Esophagus mucosa (tissue), 1 donor: ENCODE measurements around the gene AFG3L2. TPM values are rescaled to one million over a fixed set of nuclear protein-coding genes. Genes with fewer than 3 reads are reported as not detected.
A peak's percentile ranks its signal among the peaks of the same experiment; 100 is the strongest.
"Not testable (repeated sequence)": the region's sequence is repeated elsewhere in the genome, so short reads cannot be mapped to it uniquely, and the experiment has no call there.

Experiments used
- ATAC-seq: fragments of 200-7000 bp; cut with Tn5 transposase; one replicate; pipeline ENCODE4 v1.9.1; 2020
- total RNA-seq: library from RNA; stranded (reverse); gene quantifications from one replicate; pipeline ENCODE4 v1.2.4, GENCODE V29; 2023
- donor health status: DM: yes; HTN: yes; CAD: no.

Gene AFG3L2
- total RNA-seq, 1 donor from 2014 or later: 43.1 TPM

DNA sequence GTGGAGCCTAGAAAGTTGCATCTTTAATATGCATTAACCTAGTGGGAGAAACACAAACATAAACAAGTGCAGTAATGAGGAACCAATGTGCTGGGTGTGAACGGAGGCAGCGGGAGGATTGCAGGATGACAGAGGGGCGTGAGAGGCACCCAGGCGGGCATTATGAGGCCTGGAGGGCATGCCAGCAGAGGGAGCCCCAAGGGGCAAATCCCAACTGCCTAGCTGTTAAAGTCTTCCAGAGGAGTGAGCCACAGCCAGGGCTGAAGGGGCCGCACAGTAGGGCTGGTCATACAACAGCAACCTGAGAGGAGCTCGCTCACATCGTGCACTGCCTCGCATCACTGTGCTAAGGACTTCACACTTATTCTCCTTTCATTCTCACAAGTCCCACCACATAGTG, 17.4 kb upstream of the AFG3L2 start:
- no peak for ATAC-seq

DNA sequence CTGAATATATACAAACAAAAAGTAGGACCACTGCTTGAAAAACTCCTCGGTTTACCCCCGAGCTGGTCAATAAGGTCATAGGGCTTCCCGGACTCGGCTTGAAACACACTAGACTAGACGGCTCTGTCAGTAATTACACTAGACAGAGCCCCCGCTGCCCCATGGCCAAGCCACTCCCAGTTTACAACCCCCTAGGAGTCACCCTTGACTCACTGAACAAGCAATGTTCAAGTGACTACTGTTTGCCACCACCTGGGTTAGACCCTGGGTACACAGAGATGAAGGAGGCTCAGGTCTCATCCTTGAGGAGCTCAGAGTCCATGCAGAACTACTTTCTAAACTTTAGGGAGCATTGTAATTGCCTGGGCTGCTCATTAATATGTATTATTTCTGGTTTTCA, 17.0 kb upstream of the AFG3L2 start:
- ATAC-seq: no peak

DNA sequence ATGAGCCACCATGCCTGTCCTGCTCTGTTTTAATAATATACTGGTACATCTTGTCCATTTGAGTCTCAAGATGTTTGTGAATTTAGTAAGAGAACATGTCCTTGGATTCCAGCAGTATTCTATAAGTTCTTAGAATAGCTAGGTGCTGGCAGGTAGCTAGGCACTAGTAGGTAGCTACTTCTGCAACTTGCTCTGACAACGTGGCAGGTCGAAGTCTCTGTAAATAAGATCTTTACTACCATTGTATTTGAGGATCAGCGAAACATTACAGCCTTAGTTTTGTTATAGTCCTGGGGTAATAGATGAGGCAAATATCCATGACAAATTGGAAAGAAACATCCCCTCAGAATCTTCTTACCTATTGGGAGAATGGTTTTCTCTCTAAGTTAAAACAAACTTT, 16.5 kb upstream of the AFG3L2 start:
- ATAC-seq: no peak

DNA sequence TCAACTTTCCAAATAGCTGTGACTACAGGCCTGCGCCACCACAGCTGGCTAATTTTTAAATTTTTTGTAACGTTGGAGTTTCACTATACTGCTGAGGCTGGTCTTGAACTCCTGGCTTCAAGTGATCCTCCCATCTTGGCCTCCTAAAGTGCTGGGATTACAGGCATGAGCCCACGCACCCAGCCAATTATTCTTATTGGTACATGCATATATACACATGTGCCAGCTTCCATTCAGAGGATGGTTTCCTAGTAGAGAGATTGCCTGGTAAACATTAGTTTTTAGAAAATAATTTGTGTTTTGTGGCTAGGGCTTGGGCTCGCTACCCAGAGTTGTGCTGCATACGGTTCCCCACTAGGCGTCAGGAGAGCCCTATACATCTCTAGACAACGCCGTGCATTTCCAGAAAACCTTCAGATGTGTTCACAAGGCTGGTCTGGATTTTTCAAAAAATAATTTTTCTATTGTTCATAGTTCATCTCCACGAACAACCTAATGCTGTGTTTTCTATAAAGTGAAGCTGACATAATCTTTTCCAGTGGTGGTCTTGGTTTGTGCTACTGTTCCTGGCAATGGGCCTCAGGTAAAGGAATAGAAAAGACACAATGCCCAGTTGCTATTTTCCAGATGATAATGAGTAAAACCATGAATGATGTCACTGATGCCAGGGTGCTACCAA, 14.6 kb upstream of the AFG3L2 start:
- peak; percentile 88 for ATAC-seq

DNA sequence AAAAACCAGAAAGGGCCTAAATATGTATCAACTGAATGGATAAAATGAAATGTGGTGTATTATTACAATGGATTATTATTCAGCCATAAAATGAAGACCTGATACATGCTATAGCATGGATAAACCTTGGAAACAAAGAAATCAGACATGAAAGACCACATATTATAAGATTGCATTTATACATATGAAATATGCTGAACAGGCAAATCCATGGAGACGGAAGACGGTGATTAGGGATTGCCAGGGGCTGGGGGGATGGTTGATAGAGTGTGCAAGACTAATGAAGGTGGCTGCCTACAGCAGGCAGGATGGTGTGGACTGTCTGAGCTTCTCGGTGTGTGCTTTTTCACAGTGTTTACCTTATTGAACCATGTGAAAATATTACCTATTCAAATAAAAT, 11.4 kb upstream of the AFG3L2 start:
- ATAC-seq: no peak

DNA sequence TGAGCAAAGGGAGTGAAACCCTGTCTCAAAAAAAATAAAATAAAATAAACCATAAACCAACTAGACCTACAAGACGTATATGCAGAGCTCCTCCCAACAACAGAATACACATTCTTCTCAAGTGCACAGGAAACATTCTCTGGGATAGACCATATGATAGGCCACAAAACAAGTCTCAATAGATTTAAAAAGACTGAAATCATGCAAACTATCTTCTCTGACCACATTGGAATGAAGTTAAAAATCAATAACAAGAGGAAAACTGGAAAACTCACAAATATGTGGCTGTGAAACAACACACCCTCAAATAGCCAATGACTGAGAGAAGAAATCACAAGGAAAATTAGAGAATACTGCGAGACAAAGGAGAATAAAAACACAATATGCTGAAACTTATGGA, 7.2 kb upstream of the AFG3L2 start:
- ATAC-seq: no peak

DNA sequence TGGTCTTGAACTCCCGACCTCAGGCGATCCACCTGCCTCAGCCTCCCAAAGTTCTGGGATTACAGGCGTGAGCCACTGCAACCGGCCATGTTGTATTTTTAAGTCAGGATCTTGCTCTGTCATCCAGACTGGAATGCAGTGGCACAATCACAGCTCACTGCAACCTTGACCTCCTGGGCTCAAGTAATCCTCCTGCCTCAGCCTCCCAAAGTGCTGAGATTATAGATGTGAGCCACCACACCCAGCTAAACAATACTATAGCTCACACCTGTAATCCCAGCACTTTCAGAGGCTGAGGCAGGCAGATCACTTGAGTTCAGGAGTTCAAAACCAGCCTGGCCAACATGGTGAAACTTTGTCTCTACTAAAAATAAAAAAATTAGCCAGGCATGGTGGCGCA, 6.7 kb upstream of the AFG3L2 start:
- ATAC-seq: not testable (repeated sequence)

DNA sequence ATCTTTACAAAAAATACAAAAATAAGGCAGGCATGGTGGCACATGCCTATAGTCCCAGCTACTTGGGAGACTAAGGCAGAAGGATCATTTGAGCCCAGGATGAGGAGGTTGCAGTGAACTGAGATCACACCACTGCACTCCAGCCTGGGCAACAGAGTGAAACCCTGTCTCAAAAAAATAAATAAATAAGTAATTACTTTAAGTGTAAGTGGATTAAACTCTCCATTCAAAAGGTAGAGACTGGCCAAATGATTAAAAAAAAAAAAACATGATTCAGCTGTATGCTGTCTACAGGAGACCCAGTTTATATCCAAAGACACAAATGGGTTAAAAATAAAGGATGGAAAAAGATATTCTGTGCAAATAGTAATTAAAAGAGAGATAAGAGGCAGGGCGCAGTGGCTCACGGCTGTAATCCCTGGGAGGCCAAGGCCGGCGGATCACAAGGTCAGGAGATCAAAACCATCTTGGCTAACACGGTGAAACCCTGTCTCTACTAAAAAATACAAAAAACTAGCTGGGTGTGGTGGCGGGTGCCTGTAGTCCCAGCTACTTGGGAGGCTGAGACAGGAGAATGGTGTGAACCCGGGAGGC, 5.3 kb upstream of the AFG3L2 start:
- ATAC-seq: not testable (repeated sequence)

DNA sequence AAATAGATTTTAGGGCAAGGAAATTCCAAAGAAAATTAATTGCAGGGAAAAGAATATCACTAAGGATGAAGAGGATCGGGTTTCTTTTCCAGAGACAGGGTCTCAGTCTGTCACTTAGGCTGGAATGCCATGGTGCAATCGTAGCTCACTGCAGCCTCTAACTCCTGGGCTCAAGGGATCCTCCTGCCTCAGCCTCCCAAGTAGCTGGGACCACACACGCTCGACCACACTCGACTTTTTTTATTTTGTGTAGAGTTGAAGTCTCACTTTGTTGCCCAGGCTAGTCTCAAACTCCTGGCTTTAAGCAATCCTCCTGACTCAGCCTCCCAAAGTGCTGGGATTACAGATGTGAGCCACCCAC, 1.2 kb upstream of the AFG3L2 start:
- not testable (repeated sequence) for ATAC-seq

DNA sequence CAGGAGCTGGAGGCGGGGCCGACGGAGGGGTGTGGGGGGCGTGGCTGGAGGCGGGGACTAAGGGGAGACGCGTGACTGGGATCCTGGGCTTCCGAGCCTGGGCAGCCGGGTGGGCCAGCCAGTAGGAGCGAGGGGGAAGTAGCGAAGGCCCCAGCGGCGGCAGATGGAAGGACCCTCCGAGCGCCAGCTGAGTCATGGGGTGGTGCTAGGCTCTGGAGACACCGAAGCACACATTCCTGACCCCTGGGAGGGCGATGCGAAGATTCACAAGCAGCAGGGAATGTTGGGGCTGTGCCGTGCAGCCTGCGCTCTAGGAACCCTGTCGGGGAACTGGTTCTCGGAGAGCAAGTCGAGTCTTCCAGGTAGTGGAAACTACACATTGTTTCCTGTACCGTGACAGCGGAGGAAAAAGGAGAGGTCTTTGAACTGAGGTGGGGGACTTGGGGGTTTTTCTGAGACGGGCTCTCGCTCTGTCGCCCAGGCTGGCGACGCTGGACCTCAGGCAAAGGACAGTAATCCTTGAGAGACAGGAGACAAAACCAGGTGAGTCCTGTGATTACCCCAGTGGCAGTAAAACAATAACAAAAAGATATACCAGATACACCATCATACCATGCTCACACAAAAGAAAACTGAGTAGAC, 650 bp upstream of the AFG3L2 start:
- no peak for ATAC-seq

DNA sequence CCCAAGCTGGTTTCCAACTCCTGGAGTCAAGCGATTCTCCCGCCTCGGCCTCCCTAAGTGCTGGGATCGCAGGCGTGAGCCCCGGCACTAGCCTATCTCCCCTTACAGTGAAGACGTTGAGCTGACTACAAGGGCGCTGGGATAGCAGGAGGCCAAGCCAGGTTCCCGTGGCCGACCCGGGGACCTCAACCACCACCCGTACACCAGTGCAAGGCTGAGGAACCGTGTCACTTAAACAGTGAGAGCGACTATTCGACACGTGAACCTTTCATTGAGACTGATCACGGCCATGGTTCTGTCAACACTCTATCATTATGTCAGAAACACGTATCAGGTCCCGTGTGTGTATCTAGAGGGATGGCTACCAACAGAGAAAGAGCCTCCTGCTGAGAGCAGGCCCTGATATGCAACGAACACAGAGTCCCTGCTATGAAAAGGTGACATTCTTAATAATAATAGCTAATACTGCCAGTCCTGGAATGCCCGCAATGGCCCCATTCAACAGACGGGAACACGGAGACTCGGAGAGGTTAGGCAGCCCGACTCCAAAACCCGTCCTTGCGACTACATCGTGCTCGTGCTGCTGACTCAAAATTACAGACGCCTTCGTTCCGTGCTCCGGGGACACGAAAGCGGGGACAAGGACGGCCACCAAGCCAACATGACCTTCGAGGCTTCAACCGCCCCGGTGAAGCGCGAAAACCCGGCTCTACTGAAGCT, 833 bp downstream of the AFG3L2 start:
- no peak for ATAC-seq

DNA sequence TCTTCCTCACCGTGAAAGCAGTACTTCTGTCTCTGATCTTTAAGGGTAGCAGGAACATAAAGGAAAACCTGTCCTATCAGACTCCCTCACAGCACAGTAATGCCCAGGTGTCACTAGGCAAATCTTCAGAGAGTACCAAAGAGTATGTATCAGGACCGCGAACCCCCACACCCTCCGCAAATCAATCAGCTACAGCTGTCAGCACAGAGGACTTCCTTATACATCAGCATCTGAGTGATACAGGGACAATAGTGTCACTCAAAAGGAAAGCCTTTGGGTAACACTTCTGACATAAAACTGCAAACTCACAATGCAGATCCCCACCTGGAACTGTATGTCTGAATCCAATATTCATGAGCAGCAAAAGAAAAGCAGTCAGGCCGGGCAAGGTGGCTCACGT, 2.6 kb downstream of the AFG3L2 start:
- ATAC-seq: no peak

DNA sequence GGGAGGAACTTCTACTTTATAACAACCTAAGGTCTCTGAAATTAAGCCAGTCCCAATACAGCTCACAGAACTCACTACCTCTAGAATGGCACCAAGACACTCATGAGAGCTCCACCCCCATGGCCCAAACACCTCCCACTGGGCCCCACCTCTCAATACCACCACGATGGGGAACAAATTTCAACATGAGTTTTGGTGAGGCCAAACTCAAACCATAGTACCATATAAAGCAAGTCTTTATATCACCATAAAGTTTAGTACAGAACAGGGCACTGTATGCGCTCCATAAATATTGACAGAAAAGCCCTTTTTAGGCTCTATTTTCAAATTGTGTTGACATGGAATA, 3.3 kb downstream of the AFG3L2 start:
- no peak for ATAC-seq

DNA sequence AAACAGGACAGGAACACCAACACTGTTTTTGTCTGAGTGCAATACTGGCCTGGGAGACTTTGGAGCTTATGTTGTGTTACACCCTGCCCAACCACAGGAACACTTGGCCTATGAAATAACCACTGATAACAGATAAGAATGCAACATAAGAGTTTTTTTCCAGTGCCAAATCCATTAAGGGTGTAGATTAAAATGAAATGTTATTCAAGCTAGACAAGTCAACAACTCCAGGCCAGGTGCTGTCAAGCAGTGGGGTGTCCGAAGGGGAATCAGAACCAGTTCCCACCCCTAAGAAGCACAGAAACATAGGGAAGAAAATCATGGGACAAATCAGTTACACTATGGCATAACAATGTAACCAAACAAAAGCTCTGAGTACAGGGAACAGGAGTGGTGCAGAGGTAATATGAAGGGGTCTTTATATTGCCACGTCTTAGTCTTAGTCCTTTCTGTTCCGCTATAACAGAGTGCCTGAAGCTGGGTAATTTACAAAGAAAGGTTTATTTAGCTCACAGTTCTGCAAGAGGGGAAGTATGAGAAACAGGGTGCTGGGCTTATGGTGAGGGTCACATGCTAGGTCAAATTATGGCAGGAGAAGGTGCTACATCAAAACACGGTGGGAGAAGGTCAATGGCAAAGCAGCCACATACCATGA, 3.8 kb downstream of the AFG3L2 start:
- no peak for ATAC-seq

DNA sequence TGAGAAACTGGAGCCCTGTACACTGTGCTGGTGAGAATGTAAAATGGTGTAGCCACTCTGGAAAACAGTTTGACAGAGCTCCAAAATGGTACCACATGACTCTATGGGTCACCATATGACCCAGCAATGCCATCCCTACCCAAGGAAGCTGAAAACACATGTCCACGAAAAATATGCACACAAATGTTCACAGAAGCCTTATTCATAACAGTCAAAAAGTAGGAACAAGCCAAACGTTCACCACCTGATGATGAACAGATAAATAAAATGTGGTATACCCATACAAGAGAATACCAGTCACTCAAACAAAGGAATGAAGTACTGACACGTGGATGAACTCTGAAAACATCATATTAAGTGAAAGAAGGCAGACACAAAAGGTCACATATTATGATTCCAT, 4.6 kb downstream of the AFG3L2 start:
- ATAC-seq: no peak

DNA sequence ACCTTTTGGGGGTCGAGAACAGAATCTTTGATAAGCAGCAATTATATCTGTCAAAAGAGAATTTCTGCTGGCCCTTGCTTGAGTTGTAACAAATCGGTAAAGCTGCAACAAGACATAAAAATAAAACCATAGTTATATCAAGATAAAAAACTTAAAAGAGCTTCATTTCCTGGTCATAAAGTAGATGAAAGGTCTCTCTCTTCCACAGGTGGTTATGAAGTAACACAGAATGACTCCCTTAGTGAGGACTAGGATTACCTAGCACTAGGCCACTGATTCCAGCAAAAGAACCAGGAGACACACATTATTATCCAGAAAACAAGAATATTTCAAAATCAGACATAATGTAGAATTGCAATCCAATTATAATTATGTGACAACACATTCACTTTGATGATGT, 5.4 kb downstream of the AFG3L2 start:
- no peak for ATAC-seq

DNA sequence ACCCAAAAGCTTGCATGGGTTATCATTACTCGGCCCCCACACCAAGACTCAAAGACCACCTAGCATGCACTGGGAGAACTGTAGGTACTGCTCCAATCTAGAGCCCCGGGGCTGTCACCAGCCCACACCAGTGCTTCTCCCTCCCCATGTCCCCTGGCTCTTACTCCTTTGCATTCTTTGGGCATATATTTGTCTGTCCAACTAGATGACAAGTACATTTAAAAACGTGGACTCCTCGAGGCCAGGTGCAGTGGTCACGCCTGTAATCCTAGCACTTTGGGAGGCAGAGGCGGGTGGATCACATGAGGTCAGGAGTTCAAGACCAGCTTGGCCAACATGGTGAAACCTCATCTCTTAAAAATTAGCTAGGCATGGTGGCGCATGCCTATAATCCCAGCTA, 7.8 kb downstream of the AFG3L2 start:
- no peak for ATAC-seq

DNA sequence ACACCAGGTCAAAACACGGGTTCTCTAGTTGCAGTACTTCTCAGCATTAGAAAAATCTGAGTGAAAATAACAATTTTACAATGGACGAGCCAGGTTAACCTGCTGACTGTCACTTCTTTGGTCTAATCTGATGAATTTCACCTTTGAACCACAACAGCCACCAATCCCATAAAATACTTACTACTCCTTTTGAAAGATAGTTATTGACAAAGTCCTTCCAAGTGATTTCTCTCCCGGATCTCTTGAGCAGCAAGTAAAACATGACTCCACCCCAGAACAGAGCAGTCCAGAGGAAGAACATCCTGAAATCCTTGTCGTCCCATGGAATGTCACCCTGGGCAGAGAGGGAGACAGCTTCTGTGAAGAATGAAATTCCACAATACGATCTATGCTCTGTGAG, 10.2 kb downstream of the AFG3L2 start:
- ATAC-seq: no peak

DNA sequence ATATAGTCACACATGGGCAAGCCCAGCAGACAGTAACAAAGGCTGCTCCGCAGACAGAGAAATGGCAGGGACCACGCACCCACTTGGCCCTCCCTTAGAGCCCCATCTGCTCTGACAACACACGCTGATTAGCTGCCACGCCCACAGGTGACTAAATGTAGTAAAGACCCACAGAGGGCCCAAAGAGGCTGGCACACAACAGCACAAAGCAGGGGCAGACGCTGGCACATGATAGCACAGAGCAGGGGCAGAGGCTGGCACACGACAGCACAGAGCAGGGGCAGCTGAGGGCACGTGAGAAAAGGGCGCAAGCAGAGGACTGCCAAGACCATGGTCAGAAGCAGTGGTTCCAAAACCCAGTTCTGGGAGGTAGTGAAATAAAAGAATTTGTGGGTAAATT, 10.6 kb downstream of the AFG3L2 start:
- ATAC-seq: no peak

DNA sequence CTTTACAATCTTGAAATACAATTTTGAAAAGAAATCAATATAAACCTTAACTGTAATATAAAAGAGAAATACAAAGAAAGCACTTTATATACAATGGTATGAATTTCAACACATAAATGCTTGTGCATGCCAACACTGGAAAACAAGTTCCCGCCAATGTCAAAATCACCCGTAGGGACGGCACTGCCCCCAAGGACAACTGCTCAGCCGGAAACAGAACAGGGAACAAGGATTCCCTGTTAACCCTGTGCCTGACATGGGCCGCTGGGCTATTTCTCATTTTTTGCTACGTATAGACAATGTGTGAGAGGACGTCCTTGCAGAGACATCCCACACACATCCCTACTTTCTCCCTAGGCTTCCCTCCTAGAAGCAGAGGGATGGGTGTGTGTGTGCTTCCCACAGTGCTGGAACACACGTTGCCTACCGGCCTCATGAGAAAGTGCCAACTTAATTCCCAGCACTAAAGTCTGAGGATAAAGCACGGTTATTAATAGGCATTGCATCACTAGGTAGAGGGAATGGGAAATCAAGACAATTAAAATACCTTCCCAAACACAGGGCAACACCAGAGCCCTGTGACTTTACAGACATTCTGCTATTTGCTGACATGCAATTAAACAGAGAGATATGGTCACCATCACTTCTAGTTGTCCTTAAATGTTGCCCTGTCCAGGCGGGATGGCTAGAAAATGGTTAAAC, 14.4 kb downstream of the AFG3L2 start:
- no peak for ATAC-seq

DNA sequence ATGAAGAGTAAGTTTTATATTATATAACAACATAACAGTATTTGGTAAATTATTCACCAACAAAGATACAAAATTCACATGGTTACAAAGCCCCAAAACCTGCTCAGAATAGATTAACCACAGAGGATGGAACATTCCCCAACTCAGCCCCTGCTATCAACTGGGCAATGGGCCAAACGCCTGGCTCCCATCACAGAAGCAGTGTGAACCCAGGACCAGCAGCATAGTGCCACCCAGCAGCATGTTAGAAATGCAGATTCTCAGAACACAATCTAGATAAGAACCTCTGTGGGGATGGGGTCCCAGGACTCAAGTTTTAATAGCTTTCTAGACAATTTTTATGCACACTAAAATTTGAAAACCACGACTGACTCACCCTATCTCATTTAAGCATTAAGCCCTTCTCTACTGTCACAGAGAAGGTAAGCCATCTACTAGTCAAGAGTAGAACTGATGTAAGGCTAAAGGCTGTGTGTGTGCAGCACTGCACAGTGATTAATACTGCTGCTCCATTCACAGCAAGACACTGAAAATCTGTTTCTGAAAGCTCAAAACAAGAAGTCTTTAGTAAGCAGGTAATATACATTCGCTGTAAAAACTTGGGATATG, 15.2 kb downstream of the AFG3L2 start:
- no peak for ATAC-seq

DNA sequence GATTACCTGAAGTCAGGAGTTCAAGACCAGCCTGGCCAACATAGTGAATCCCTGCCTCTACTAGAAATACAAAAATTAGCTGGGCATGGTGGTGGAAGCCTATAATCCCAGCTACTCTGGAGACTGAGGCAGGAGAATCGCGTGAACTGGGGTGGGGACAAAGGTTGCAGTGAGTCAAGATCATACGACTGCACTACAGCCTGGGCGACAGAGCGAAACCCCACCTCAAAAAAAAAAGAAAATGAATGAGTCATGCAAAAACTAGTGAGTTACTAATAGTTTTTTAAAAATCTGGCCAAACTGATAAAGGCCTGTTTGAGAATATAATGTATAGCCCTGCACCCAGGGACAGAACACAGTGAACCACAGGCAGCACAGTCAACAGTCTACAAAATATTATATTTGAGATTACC, 17.5 kb downstream of the AFG3L2 start:
- no peak for ATAC-seq
